SU-DHL-6 (cell line): ENCODE measurements around the gene TNP1.

Source experiments
- EZH2phosphoT487 ChIP-seq: fragments of 200-600 bp; sonication (generic), shearing (Covaris generic); conservative IDR thresholded peaks from 2 replicates; pipeline ENCODE4 v1.6.1; 2018; ENCODE audit warnings: mild to moderate bottlenecking, antibody characterized with exemption, low read length, moderate library complexity, mixed read lengths
- TF ChIP-seq, protein P1 (sequence below): fragments of 200-600 bp; sonication (generic); IDR thresholded peaks from one replicate; pipeline ENCODE4 v1.5.1; 2017; ENCODE audit warnings: antibody characterized with exemption, mild to moderate bottlenecking, low read length, moderate library complexity; ENCODE audit not compliant: insufficient read depth, poor library complexity, severe bottlenecking

DNA sequence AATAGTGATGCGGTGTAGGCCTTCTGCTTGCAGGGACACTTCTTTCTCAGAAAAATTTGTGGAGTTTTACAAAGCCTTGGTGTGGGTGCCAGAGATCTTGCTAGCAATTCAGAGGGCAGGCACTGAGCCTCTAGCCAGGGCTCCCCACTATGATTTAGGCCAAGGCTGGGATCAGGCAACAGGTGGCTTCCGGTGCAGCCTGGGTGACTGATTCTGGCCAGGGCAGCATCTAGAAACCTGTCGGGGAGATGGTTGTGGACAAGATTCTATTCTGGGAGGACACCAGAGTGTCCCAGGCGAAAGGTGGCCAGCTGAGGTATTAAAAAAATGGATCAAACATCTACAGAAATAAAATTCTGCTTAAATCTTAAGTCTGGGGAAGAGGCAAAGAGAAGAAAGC is 21.5 kb upstream of the TNP1 start:
- TF ChIP-seq, protein P1, sequence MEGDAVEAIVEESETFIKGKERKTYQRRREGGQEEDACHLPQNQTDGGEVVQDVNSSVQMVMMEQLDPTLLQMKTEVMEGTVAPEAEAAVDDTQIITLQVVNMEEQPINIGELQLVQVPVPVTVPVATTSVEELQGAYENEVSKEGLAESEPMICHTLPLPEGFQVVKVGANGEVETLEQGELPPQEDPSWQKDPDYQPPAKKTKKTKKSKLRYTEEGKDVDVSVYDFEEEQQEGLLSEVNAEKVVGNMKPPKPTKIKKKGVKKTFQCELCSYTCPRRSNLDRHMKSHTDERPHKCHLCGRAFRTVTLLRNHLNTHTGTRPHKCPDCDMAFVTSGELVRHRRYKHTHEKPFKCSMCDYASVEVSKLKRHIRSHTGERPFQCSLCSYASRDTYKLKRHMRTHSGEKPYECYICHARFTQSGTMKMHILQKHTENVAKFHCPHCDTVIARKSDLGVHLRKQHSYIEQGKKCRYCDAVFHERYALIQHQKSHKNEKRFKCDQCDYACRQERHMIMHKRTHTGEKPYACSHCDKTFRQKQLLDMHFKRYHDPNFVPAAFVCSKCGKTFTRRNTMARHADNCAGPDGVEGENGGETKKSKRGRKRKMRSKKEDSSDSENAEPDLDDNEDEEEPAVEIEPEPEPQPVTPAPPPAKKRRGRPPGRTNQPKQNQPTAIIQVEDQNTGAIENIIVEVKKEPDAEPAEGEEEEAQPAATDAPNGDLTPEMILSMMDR, result no peak
- TF ChIP-seq EZH2phosphoT487, result no peak
